ENCODE results near the gene ENO2.

ENO2 gene

DNA sequence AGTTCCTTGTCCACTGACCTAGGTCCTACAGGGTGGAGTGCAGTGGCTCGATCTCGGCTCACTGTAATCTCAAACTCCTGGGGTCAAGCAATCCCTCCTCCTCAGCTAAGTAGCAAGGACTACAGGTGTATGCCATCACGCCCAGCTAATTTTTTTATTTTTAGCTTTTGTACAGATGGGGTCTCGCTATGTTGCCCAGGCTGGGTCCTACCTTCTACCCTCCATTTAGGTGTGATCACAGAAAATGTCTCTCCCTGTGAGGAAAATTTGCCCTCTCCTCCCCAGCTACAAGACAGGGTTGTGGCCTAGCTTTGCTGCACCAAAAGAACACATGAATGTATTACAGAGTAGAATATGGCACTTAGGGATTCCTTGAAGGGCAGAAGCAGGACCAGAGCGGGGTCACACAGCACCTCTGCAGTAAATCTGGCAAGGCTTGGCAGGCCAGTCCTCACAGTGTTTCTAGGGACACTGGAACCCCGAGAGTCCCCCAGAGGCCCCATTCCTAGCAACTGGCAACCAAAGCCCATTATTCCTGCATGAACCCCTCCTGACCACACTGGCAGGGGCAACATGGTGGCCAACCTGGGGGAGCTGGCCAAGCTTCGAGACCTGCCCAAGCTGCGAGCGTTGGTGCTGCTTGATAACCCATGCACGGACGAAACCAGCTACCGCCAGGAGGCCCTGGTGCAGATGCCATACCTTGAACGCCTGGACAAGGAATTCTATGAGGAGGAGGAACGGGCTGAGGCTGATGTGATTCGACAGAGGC lies 2.0 kb upstream of the ENO2 start:
- DNase-seq (ENCODE audit: low spot score): no peak

- no peak for DNase-seq (ENCODE audit: low spot score)
Measured at GRCh38 chr12:6914947-6915788, 788 bp downstream of the ENO2 start.

DNA sequence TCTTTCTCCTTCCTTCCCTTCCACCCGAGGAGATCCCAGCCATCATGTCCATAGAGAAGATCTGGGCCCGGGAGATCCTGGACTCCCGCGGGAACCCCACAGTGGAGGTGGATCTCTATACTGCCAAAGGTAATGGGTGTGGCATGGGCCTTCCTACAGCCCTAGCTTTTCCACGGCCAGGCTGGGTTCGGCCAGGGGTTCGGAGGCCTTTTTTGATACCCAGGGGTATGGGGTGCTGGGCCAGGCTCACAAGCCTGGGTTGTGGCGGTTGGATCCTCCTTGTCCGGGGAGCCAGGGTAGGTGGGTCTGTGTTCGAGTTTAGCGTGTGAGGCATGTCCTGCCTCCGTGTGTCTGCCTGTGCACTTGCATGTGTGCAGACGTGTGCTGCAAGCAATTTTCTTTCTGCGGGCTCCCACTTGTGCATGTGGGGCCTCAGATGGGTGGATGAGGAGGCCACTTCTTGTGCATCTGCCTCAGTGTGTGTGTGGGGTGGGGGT lies 1.5 kb downstream of the ENO2 start:
- no peak for DNase-seq (ENCODE audit: low spot score)

GRCh38 chr12:6916426-6917200 lies 2.2 kb downstream of the ENO2 start:
- DNase-seq (ENCODE audit: low spot score): no peak

DNA sequence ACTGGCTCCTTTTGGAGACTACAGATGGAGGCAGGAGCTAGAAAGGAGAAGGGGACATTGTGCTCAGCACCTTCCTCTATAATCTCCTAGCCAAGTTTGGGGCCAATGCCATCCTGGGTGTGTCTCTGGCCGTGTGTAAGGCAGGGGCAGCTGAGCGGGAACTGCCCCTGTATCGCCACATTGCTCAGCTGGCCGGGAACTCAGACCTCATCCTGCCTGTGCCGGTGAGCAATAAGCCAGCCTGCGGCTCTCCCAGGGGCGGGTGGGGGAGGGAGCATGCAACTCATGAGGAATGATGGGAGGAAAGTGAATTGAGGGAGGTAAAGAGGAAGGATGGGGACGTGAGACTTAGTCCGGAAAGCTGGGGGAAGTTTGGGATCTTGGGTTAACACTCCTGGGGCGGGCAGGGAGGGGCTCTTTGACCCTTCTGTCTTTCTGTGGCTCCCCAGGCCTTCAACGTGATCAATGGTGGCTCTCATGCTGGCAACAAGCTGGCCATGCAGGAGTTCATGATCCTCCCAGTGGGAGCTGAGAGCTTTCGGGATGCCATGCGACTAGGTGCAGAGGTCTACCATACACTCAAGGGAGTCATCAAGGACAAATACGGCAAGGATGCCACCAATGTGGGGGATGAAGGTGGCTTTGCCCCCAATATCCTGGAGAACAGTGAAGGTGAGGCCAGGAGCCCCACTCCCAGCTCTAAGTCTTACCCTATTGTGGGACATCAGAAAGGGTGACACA lies 3.3 kb downstream of the ENO2 start:
- DNase-seq (ENCODE audit: low spot score): peak; percentile 67

DNA sequence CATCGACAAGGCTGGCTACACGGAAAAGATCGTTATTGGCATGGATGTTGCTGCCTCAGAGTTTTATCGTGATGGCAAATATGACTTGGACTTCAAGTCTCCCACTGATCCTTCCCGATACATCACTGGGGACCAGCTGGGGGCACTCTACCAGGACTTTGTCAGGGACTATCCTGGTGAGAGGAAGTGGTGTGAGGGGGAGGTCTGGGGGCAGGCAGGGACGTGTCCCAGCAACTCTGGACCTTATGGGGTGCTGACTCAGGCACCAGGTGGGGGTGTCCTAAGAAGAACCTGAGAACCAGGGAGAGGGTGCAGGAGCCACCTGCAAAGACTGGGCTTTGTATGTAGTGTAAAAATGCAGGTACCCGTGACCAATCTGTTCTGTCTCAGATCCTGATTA lies 5.2 kb downstream of the ENO2 start:
- no peak for DNase-seq (ENCODE audit: low spot score)

- no peak for DNase-seq (ENCODE audit: low spot score)
Measured at GRCh38 chr12:6921539-6921938, 7.2 kb downstream of the ENO2 start.

DNA sequence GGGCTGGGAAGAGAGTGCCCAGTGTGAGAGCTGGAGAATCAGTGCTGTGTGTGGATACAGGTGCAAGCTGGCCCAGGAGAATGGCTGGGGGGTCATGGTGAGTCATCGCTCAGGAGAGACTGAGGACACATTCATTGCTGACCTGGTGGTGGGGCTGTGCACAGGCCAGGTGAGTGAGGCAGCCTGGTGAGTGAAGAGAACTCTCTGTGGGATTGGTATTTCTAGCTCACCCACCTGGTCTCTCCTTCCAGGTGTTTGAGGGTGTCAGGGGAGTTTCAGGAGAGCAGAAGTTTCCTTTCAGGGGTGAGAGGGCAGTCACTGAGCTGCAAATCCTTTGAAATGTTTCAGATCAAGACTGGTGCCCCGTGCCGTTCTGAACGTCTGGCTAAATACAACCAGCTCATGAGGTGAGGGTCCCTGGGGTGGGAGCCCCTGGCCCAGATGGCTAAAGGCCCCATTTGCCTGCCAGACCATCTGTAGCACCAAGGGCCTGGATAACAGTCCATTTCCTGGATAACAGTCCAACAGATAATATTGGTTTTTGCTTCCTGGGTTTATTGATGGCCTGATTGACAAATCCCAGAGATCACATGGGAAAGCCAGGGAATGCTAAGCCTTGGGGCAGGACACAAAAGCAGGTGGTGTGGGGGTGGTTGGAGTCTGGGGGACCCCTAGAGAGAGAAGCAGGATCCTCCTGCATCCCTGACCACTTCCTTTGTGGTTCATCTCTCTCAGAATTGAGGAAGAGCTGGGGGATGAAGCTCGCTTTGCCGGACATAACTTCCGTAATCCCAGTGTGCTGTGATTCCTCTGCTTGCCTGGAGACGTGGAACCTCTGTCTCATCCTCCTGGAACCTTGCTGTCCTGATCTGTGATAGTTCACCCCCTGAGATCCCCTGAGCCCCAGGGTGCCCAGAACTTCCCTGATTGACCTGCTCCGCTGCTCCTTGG lies 7.9 kb downstream of the ENO2 start:
- peak; percentile 69 for DNase-seq (ENCODE audit: low spot score)

DNA sequence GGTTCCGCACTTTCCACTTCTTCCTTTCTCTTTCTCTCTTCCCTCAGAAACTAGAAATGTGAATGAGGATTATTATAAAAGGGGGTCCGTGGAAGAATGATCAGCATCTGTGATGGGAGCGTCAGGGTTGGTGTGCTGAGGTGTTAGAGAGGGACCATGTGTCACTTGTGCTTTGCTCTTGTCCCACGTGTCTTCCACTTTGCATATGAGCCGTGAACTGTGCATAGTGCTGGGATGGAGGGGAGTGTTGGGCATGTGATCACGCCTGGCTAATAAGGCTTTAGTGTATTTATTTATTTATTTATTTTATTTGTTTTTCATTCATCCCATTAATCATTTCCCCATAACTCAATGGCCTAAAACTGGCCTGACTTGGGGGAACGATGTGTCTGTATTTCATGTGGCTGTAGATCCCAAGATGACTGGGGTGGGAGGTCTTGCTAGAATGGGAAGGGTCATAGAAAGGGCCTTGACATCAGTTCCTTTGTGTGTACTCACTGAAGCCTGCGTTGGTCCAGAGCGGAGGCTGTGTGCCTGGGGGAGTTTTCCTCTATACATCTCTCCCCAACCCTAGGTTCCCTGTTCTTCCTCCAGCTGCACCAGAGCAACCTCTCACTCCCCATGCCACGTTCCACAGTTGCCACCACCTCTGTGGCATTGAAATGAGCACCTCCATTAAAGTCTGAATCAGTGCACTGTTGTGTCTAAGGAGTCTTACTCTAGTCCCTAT lies 8.8 kb downstream of the ENO2 start:
- DNase-seq (ENCODE audit: low spot score): no peak

DNA sequence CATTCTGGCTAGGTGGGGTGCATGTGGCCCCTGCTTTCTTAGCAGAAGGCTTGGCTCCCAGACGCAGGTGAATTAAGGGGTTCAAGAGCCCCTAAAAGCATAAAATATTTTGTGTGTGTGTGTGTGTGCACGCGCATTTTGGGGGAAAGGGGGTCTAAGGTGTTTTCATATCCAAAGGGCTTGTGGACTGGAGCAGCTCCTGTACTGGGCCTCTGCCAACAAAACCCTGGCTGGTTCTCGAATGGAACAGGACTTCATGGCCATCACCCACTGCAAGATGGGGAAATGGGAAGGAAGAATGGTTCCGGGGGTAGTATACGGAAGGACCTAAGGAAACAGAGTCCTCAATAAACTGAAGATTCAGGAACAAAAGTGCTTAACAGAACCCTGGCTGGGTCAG lies 9.5 kb downstream of the ENO2 start:
- no peak for DNase-seq (ENCODE audit: low spot score)

- DNase-seq (ENCODE audit: low spot score): no peak
Measured at GRCh38 chr12:6925239-6925539, 10.8 kb downstream of the ENO2 start.

DNA sequence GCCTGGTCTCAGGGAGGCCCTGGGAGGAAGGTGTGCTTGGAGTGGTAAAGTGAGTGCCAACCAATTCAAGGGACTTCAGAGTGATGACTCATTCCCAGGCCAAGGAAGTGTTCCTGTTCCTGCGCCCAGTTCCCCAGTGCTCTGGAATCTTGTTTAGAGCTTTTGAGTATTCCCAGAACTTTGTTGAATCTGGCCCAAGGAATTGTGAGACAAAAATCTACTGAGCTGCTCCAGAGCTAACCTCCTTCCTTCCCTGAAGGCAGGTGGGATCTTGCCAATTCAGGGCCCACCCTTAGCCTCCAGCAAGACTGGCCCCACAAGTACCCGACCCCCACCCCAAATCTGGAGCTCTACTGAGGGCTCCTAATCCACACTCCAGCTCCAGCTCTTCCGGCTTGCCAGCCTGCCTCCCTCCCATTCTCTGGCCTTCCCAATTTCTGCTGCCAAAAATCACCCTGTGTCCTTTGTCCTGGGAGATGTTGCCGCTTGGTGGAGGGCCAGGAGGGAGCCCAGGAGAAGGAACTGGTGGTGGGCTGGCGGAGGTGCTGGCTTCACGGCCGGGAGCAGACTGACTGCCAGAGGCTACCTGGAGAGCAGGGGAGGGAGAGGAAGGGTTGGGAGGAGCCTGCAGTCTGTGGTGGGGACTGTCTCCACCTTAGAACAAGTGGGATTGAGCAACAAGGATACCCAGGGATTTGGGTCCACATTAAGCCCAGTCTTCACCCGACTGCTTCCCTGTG lies 11.3 kb downstream of the ENO2 start:
- peak; percentile 93 for DNase-seq (ENCODE audit: low spot score)

DNA sequence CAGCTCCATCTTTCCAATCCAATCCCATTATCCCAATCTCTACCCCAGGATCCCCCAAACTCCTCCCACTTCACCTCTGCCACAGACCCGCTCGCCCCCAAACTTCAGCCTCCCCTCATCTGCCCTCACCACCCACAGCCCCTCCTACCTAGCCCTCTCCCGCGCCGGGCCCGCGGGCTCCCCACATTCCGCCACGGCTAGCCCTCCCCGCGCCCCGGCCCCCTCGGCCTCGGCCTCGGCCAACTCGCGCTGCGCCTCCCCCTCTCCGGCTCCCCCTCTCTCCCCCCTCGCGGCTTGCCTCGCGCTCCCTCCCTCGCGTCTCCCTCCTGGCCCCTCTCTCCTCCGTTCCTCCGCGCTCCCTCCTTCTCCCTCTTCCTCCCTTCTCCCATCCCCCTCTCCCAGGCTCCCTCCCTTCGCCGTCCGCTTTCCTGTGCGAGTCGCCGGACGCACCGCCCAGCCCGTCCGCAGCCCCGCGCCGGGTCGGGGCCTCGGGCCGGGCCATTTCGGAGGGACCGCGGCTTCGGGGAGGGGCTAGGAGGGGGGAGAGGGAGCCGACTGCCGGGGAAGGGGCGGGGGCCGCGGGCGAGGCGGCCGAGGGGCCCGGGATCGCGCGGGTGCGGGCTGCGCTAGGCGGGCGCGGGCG lies 13.1 kb downstream of the ENO2 start, which contains the start of gene ATN1:
TSS of gene ATN1 (plus strand) at position 581 of the 643 bp plus-strand sequence. CDS start 6,043 bp downstream, outside the sequence.
- peak; percentile 76 for DNase-seq (ENCODE audit: low spot score)

DNA sequence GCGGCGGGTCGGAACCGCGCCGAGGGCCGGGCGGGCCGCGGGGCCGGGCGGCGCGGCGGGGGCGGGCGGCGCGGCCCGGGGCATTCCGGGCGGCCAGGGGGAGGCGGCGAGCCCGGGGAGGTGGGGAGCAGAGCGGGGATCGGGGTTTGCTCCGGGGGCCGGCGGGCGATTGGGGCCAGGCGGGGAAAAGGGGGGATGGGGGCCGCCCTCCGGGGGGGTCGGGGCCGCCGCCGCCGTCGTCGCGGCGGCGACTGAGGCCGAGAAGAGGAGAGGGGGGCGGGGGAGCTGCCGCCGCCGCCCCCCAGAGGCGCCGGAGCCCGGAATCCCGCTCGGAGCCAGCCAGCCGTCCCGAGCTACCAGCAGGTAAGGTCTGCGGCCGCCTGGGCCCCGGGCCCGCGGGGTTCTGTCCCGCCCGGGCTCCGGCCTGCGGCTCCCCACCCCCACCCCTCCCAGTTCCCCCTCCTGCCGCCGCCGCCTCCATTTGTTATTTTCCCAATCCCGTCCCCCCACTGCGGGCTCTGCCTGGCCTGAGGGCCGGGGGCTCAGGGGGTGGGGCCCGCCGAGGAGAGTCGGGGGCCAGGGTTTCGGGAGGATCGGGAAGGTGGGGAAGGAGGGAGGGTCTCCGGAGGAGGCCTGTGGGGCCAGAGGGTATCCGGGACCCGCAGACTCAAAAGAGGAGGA lies 13.8 kb downstream of the ENO2 start:
- DNase-seq (ENCODE audit: low spot score): no peak

GRCh38 chr12:6928703-6929407 lies 14.5 kb downstream of the ENO2 start:
- no peak for DNase-seq (ENCODE audit: low spot score)

- no peak for DNase-seq (ENCODE audit: low spot score)
Measured at GRCh38 chr12:6929466-6930452, 15.4 kb downstream of the ENO2 start.
